ENCODE data around the gene CCNB1IP1. TPM values are rescaled to one million over a fixed set of nuclear protein-coding genes. Genes with fewer than 3 reads are reported as not detected.

CCNB1IP1 gene
- total RNA-seq, 1 experiment from 2014 or later, result 121 TPM

DNA sequence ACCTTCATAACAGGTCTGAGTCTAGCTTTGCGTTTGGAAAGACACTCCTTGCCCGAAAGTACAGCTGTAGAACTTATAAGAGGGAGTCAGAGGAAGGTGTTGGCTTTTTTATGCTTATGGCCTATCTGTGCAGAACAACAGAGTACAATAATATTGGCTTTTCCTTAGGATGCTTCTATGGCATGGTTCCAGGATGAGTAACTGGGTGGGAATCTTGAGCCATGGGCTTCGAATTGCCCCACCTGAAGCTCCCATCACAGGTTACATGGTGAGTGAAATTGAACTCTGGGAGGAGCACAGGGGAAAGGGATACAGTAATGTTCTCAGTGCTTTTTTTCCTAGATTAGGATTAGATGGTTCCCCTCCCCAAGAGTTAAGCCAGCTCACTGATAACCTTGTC is 23.3 kb upstream of the CCNB1IP1 start:
- TF ChIP-seq, protein P1, sequence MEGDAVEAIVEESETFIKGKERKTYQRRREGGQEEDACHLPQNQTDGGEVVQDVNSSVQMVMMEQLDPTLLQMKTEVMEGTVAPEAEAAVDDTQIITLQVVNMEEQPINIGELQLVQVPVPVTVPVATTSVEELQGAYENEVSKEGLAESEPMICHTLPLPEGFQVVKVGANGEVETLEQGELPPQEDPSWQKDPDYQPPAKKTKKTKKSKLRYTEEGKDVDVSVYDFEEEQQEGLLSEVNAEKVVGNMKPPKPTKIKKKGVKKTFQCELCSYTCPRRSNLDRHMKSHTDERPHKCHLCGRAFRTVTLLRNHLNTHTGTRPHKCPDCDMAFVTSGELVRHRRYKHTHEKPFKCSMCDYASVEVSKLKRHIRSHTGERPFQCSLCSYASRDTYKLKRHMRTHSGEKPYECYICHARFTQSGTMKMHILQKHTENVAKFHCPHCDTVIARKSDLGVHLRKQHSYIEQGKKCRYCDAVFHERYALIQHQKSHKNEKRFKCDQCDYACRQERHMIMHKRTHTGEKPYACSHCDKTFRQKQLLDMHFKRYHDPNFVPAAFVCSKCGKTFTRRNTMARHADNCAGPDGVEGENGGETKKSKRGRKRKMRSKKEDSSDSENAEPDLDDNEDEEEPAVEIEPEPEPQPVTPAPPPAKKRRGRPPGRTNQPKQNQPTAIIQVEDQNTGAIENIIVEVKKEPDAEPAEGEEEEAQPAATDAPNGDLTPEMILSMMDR (conservative IDR thresholded peaks at IDR 0.05; ENCODE audit: low read depth, low read length), result no peak
- no peak for TF ChIP-seq EZH2 (IDR thresholded peaks at IDR 0.05; ENCODE audit: borderline replicate concordance, low read depth, low read length, poor library complexity, severe bottlenecking)
- no peaks in the 10 kb centered on the region for H3K9me3 ChIP-seq (ENCODE audit: low read depth, low read length, poor library complexity, severe bottlenecking)
- peaks cover 78% of the 10 kb centered on the region for H3K36me3 ChIP-seq (ENCODE audit: insufficient read depth, low read length, poor library complexity, severe bottlenecking)
- H3K27me3 ChIP-seq (replicated peaks; ENCODE audit: insufficient read depth, low read depth, low read length, poor library complexity), result no peaks in the 10 kb centered on the region
- intact Hi-C loops (cut with micrococcal nuclease; ENCODE audit: unreplicated experiment), result no loop called here
- H3K27ac ChIP-seq (ENCODE audit: low read depth, low read length, poor library complexity, severe bottlenecking), result no peak overlapping the region
- no peaks in the 10 kb centered on the region for H3K4me1 ChIP-seq (ENCODE audit: insufficient read depth, low read length, poor library complexity, severe bottlenecking)
- no peak overlapping the region for H3K4me3 ChIP-seq (ENCODE audit: low read depth, low read length, poor library complexity, severe bottlenecking)
- POLR2A ChIA-PET (ENCODE audit: low non-redundant PET), result no interaction called here
- DNase-seq (ENCODE audit: low spot score), result no peak
- CTCF ChIA-PET, result no interaction called here
- no TSS peak for BruUV-seq (replicated peaks)

DNA sequence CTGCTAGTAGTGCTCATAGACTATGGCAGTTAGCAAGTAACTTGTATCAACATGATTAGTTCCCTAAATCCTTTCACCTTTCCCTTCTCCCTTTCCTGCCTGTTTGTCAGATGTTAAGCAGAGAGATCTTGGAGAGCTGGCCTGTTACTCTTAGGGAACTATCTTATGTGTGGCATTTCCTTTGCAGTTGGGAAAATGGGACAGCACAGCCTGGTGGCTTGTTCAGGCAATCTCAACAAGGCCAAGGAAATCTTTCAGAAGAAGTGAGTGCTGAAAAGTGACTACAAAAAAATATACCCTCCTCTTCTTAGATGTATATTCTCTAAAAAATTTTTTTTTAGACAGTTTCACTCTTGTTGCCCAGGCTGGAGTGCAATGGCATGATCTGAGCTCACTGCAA is 17.8 kb upstream of the CCNB1IP1 start:
- TF ChIP-seq, protein P1 (conservative IDR thresholded peaks at IDR 0.05; ENCODE audit: low read depth, low read length), result peak; percentile 29; the same call in 1 of the 2 replicates
- no peak for TF ChIP-seq EZH2 (IDR thresholded peaks at IDR 0.05; ENCODE audit: borderline replicate concordance, low read depth, low read length, poor library complexity, severe bottlenecking)
- no peak overlapping the region for H3K27ac ChIP-seq (ENCODE audit: low read depth, low read length, poor library complexity, severe bottlenecking)
- no peak overlapping the region for H3K4me3 ChIP-seq (ENCODE audit: low read depth, low read length, poor library complexity, severe bottlenecking)
- intact Hi-C loops (cut with micrococcal nuclease; ENCODE audit: unreplicated experiment), result no loop called here
- no peaks in the 10 kb centered on the region for H3K27me3 ChIP-seq (replicated peaks; ENCODE audit: insufficient read depth, low read depth, low read length, poor library complexity)
- peaks cover 94% of the 10 kb centered on the region for H3K36me3 ChIP-seq (ENCODE audit: insufficient read depth, low read length, poor library complexity, severe bottlenecking)
- no peaks in the 10 kb centered on the region for H3K4me1 ChIP-seq (ENCODE audit: insufficient read depth, low read length, poor library complexity, severe bottlenecking)
- no peak for DNase-seq (ENCODE audit: low spot score)
- ChIA-PET POLR2A (ENCODE audit: low non-redundant PET) (no interaction called here), CTCF (no interaction called here)
- BruUV-seq (replicated peaks), result no TSS peak
- no peaks in the 10 kb centered on the region for H3K9me3 ChIP-seq (ENCODE audit: low read depth, low read length, poor library complexity, severe bottlenecking)

DNA sequence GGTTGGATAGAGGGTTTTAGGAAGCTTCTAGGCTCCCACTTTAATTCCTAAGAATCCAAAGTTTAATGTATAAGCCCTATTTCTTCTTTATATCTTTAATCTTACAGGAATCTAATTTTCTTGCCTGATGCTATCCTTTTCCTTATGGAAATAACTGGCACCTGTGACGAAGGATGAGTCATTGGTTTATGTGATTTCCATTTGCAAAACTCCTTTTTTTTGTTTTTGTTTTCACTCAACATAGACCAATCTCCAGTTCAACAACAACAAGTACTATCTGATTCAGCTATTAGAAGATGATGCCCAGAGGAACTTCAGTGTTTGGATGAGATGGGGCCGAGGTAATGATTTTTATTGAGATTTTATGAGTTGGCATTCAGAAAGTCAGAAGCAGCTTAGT is 17.2 kb upstream of the CCNB1IP1 start:
- CTCF ChIA-PET, result no interaction called here

More for the DNA sequence above, 17.2 kb upstream of the CCNB1IP1 start:
- intact Hi-C loops (cut with micrococcal nuclease; ENCODE audit: unreplicated experiment), result no loop called here
- H3K27ac ChIP-seq (ENCODE audit: low read depth, low read length, poor library complexity, severe bottlenecking), result no peak overlapping the region
- H3K4me1 ChIP-seq (ENCODE audit: insufficient read depth, low read length, poor library complexity, severe bottlenecking), result no peaks in the 10 kb centered on the region
- TF ChIP-seq EZH2 (IDR thresholded peaks at IDR 0.05; ENCODE audit: borderline replicate concordance, low read depth, low read length, poor library complexity, severe bottlenecking), result no peak
- TF ChIP-seq, protein P1 (conservative IDR thresholded peaks at IDR 0.05; ENCODE audit: low read depth, low read length), result no peak
- peaks cover 95% of the 10 kb centered on the region for H3K36me3 ChIP-seq (ENCODE audit: insufficient read depth, low read length, poor library complexity, severe bottlenecking)
- no peak for DNase-seq (ENCODE audit: low spot score)
- no peaks in the 10 kb centered on the region for H3K27me3 ChIP-seq (replicated peaks; ENCODE audit: insufficient read depth, low read depth, low read length, poor library complexity)
- POLR2A ChIA-PET (ENCODE audit: low non-redundant PET), result no interaction called here
- H3K4me3 ChIP-seq (ENCODE audit: low read depth, low read length, poor library complexity, severe bottlenecking), result no peak overlapping the region
- BruUV-seq (replicated peaks), result no TSS peak
- no peaks in the 10 kb centered on the region for H3K9me3 ChIP-seq (ENCODE audit: low read depth, low read length, poor library complexity, severe bottlenecking)

Data from A673 (cell line).